ENCODE measurements around the gene IDUA.

The IDUA gene

GRCh38 chr4:960636-961350 is 26.1 kb upstream of the IDUA start:
- DNase-seq (ENCODE audit: low read depth, low spot score) = no peak
- no peak for TF ChIP-seq CTCF (IDR thresholded peaks at IDR 0.05; ENCODE audit: low read depth, low read length)
- in situ Hi-C loops (cut with HindIII; ENCODE audit: low sequenced_read_pairs) = no loop called here
- H3K4me3 ChIP-seq (ENCODE audit: low read depth, low read length) = no peak overlapping the region

GRCh38 chr4:961351-962230 is 25.3 kb upstream of the IDUA start:
- no peak overlapping the region for H3K4me3 ChIP-seq (ENCODE audit: low read depth, low read length)
- no peak for TF ChIP-seq CTCF (IDR thresholded peaks at IDR 0.05; ENCODE audit: low read depth, low read length)
- DNase-seq (ENCODE audit: low read depth, low spot score) = no peak
- in situ Hi-C loops (cut with HindIII; ENCODE audit: low sequenced_read_pairs) = no loop called here

GRCh38 chr4:962231-963208 is 24.3 kb upstream of the IDUA start:
- no peak overlapping the region for H3K4me3 ChIP-seq (ENCODE audit: low read depth, low read length)
- TF ChIP-seq CTCF (IDR thresholded peaks at IDR 0.05; ENCODE audit: low read depth, low read length) = no peak

GRCh38 chr4:963276-964225 is 23.3 kb upstream of the IDUA start:
- no peak overlapping the region for H3K4me3 ChIP-seq (ENCODE audit: low read depth, low read length)
- no peak for TF ChIP-seq CTCF (IDR thresholded peaks at IDR 0.05; ENCODE audit: low read depth, low read length)
- DNase-seq (ENCODE audit: low read depth, low spot score) = no peak
- in situ Hi-C loops (cut with HindIII; ENCODE audit: low sequenced_read_pairs) = no loop called here

More at GRCh38 chr4:962231-963208, 24.3 kb upstream of the IDUA start:
- DNase-seq (ENCODE audit: low read depth, low spot score) = no peak
- in situ Hi-C loops (cut with HindIII; ENCODE audit: low sequenced_read_pairs) = no loop called here

- in situ Hi-C loops (cut with HindIII; ENCODE audit: low sequenced_read_pairs) = no loop called here
- no peak overlapping the region for H3K4me3 ChIP-seq (ENCODE audit: low read depth, low read length)
- no peak for TF ChIP-seq CTCF (IDR thresholded peaks at IDR 0.05; ENCODE audit: low read depth, low read length)
- no peak for DNase-seq (ENCODE audit: low read depth, low spot score)
These were observed 22.4 kb upstream of the IDUA start for GRCh38 chr4:964346-965025.
